ENCODE data around the gene CACNB1.

Gene CACNB1

GRCh38 chr17:39209317-39210092, 12.0 kb upstream of the CACNB1 start (continued):
- TF ChIP-seq ZNF585B (tag by site-specific recombination; IDR thresholded peaks at IDR 0.05) (no peak), REPIN1 (tag by site-specific recombination; IDR thresholded peaks at IDR 0.05; ENCODE audit: low read depth) (no peak), ZNF664 (tag by site-specific recombination; IDR thresholded peaks at IDR 0.05) (peak; percentile 68; the same call in 1 of the 2 replicates), ZNF692 (tag by site-specific recombination; IDR thresholded peaks at IDR 0.05) (peak; percentile 32; the same call in 1 of the 2 replicates), SP3 (tag by site-specific recombination; IDR thresholded peaks at IDR 0.05) (no peak; the same call in 1 of the 2 replicates), ZNF169 (tag by site-specific recombination; IDR thresholded peaks at IDR 0.05) (no peak), ZNF202 (tag by site-specific recombination; IDR thresholded peaks at IDR 0.05; ENCODE audit: borderline replicate concordance) (no peak), PBX3 (CRISPR knock-in tag; IDR thresholded peaks at IDR 0.05) (no peak), ZNF843 (tag by site-specific recombination; IDR thresholded peaks at IDR 0.05) (no peak), TRIM28 (IDR thresholded peaks at IDR 0.05; ENCODE audit: borderline replicate concordance, low read length) (no peak), ZNF521 (tag by site-specific recombination; IDR thresholded peaks at IDR 0.05) (no peak), SP2 (tag by site-specific recombination; IDR thresholded peaks at IDR 0.05) (peak; percentile 51), ZNF248 (tag by site-specific recombination; IDR thresholded peaks at IDR 0.05) (no peak), ZNF530 (tag by site-specific recombination; IDR thresholded peaks at IDR 0.05; ENCODE audit: low read depth) (no peak), ZNF274 (IDR thresholded peaks at IDR 0.05; ENCODE audit: low read length) (no peak), ZNF274 (tag by site-specific recombination; IDR thresholded peaks at IDR 0.05; ENCODE audit: borderline replicate concordance) (no peak), EGR2 (tag by site-specific recombination; IDR thresholded peaks at IDR 0.05; ENCODE audit: low read depth) (peak; percentile 76), CTCF (tag by site-specific recombination; IDR thresholded peaks at IDR 0.05) (no peak), ZNF785 (tag by site-specific recombination; IDR thresholded peaks at IDR 0.05) (no peak), ZNF362 (tag by site-specific recombination; IDR thresholded peaks at IDR 0.05) (no peak), ZNF561 (tag by site-specific recombination; IDR thresholded peaks at IDR 0.05; ENCODE audit: borderline replicate concordance) (no peak; the same call in none of the 2 replicates)

GRCh38 chr17:39208893-39209292, 11.4 kb upstream of the CACNB1 start:
- CTCF ChIA-PET = interaction anchor here (0.8 to 18.9 kb wide), 10 partner anchors 9 to 426 kb away, joined by 3 to 733 read pairs (median 5); partner anchors contain the start of gene RPL19
- no peak for TF ChIP-seq ZNF146 (tag by site-specific recombination; IDR thresholded peaks at IDR 0.05)
- TF ChIP-seq ZNF292 (tag by site-specific recombination; IDR thresholded peaks at IDR 0.05; ENCODE audit: borderline replicate concordance, low read depth) = no peak
- no peak for TF ChIP-seq ZNF394 (tag by site-specific recombination; IDR thresholded peaks at IDR 0.05; ENCODE audit: borderline replicate concordance)
- TF ChIP-seq ZNF596 (tag by site-specific recombination; IDR thresholded peaks at IDR 0.05) = no peak
- no peak for TF ChIP-seq ZNF2 (tag by site-specific recombination; IDR thresholded peaks at IDR 0.05)
- TF ChIP-seq ZNF791 (tag by site-specific recombination; IDR thresholded peaks at IDR 0.05) = no peak
- TF ChIP-seq ZBTB8A (tag by site-specific recombination; IDR thresholded peaks at IDR 0.05) = peak; percentile 53
- no peak for TF ChIP-seq ATF2 (tag by site-specific recombination; IDR thresholded peaks at IDR 0.05; ENCODE audit: low read depth)
- TF ChIP-seq ZFHX2 (tag by site-specific recombination; conservative IDR thresholded peaks at IDR 0.05) = no peak
- peak; percentile 57 for TF ChIP-seq OSR2 (tag by site-specific recombination; IDR thresholded peaks at IDR 0.05)
- TF ChIP-seq KLF7 (tag by site-specific recombination; IDR thresholded peaks at IDR 0.05; ENCODE audit: borderline replicate concordance) = peak; percentile 12; the same call in 1 of the 2 replicates

More at GRCh38 chr17:39208893-39209292, 11.4 kb upstream of the CACNB1 start:
- peaks cover 9 to 14% of the 10 kb centered on the region in 2 experiments for H3K36me3 ChIP-seq (ENCODE audit: control insufficient read depth in 2 of 2, insufficient read depth in 1 of 2, low read length in 2 of 2)
- POLR2A ChIA-PET = interaction anchor here (1.8 to 5.4 kb wide), 3 partner anchors 9 to 36 kb away, joined by 5 to 72 read pairs (median 22); partner anchors contain the start of gene RPL19
- no peak overlapping the region for H3K27ac ChIP-seq (ENCODE audit: extremely low read depth, low read depth, low read length)
- H3K9me3 ChIP-seq (ENCODE audit: control insufficient read depth, insufficient read depth, low read depth, low read length) = no peaks in the 10 kb centered on the region
- no peak overlapping the region for H3K4me3 ChIP-seq (ENCODE audit: low read depth, low read length)
- H3K4me1 ChIP-seq (ENCODE audit: control insufficient read depth, insufficient read depth, low read length) = peaks cover 16% of the 10 kb centered on the region

Data from HEK293 (cell line).